Right renal cortex interstitium (tissue), 3 donors: ENCODE measurements around the gene KCNJ9. TPM values are rescaled to one million over a fixed set of nuclear protein-coding genes. Genes with fewer than 3 reads are reported as not detected.
"Not testable (repeated sequence)": the region's sequence is repeated elsewhere in the genome, so short reads cannot be mapped to it uniquely, and the experiment has no call there.

Source experiments
- DNase-seq, 3 donors: peaks; one replicate each; pipeline ENCODE4 v3.0.0-alpha.2; 2013; ENCODE audit warnings: low read depth in 3 of 3, low spot score in 2 of 3
- polyA plus RNA-seq, 3 donors: library from polyadenylated mRNA; unstranded; fragments of 120-200 nt; gene quantifications; one replicate each; pipeline ENCODE4 v1.2.1, GENCODE V29; 2013; ENCODE audit not compliant: insufficient read length in 3 of 3

The KCNJ9 gene
- polyA plus RNA-seq, 3 donors: 0.08 to 0.12 (median 0.08) TPM

- DNase-seq: no peak
Measured at GRCh38 chr1:160122978-160123495, 41.7 kb downstream of the KCNJ9 start.

- DNase-seq: no peak
Measured at GRCh38 chr1:160123726-160124125, 42.4 kb downstream of the KCNJ9 start.

GRCh38 chr1:160124705-160125478 lies 43.6 kb downstream of the KCNJ9 start:
- no peak for DNase-seq

- DNase-seq: no peak
Measured at GRCh38 chr1:160125746-160126145, 44.4 kb downstream of the KCNJ9 start.

GRCh38 chr1:160126342-160126741 lies 45.0 kb downstream of the KCNJ9 start:
- DNase-seq: not testable (repeated sequence)

- DNase-seq: no peak
Measured at GRCh38 chr1:160127381-160127780, 46.0 kb downstream of the KCNJ9 start.

- no peak for DNase-seq
Measured at GRCh38 chr1:160127865-160128523, 46.7 kb downstream of the KCNJ9 start.

- DNase-seq: no peak
Measured at GRCh38 chr1:160128636-160129035, 47.3 kb downstream of the KCNJ9 start.

- no peak for DNase-seq
Measured at GRCh38 chr1:160129046-160129445, 47.7 kb downstream of the KCNJ9 start.

GRCh38 chr1:160129558-160129957 lies 48.2 kb downstream of the KCNJ9 start:
- no peak for DNase-seq

- DNase-seq: no peak
Measured at GRCh38 chr1:160129966-160130365, 48.6 kb downstream of the KCNJ9 start.

GRCh38 chr1:160130486-160130885 lies 49.1 kb downstream of the KCNJ9 start:
- DNase-seq: no peak

GRCh38 chr1:160130939-160131338 lies 49.6 kb downstream of the KCNJ9 start:
- no peak for DNase-seq

- DNase-seq: no peak
Measured at GRCh38 chr1:160131803-160132565, 50.6 kb downstream of the KCNJ9 start.

- no peak for DNase-seq
Measured at GRCh38 chr1:160133990-160134770, 52.8 kb downstream of the KCNJ9 start.

GRCh38 chr1:160134791-160135572 lies 53.6 kb downstream of the KCNJ9 start:
- DNase-seq: no peak

GRCh38 chr1:160136121-160136925 lies 55.0 kb downstream of the KCNJ9 start:
- no peak for DNase-seq

- no peak for DNase-seq
Measured at GRCh38 chr1:160136926-160137200, 55.5 kb downstream of the KCNJ9 start.

- no peak for DNase-seq
Measured at GRCh38 chr1:160137216-160137862, 56.0 kb downstream of the KCNJ9 start.
